CD4-positive, alpha-beta T cell (primary cell): ENCODE data around the gene FKBP15. TPM values are rescaled to one million over a fixed set of nuclear protein-coding genes. Genes with fewer than 3 reads are reported as not detected.
A peak's percentile ranks its signal among the peaks of the same experiment; 100 is the strongest.

Source experiments
- ATAC-seq: fragments of 200-7000 bp; cut with Tn5 transposase; one replicate; pipeline ENCODE4 v1.10.0; 2022; ENCODE audit warnings: mild to moderate bottlenecking; ENCODE audit not compliant: poor library complexity
- CTCF ChIA-PET: fragments of 350-600 bp; sonication (Branson Sonifier 250); formaldehyde crosslinking; loops from one replicate; lab custom pipeline; 2021; ENCODE audit warnings: antibody characterized with exemption, inconsistent platforms; lab: Charles Lee
- POLR2A ChIA-PET: fragments of 350-600 bp; sonication (Branson Sonifier 250); formaldehyde crosslinking; loops from one replicate; lab custom pipeline; 2021; ENCODE audit warnings: antibody characterized with exemption, inconsistent platforms; lab: Charles Lee
- DNase-seq, 14 experiments: peaks; one replicate each; pipeline ENCODE4 v3.0.0-alpha.2; 2013 to 2020; ENCODE audit warnings: mixed read lengths in 2 of 14
- H3K27ac ChIP-seq, 2 donors: one replicate each; pipeline versions ENCODE4 v1.5.1 to v1.7.0; 2013; ENCODE audit warnings: low read length in 2 of 2, low read depth in 1 of 2, mild to moderate bottlenecking in 1 of 2
- H3K27me3 ChIP-seq, 2 experiments: 1 replicate in 1 of 2; 2 replicates in 1 of 2; pipeline versions ENCODE4 v1.6.1 to v1.7.0; 2013; ENCODE audit warnings: low read length in 2 of 2, control low read depth in 1 of 2, mild to moderate bottlenecking in 1 of 2, moderate library complexity in 1 of 2; ENCODE audit not compliant: insufficient read depth in 2 of 2, control insufficient read depth in 1 of 2
- H3K36me3 ChIP-seq: one replicate; pipeline ENCODE4 v1.6.1; 2013; ENCODE audit warnings: low read length, control low read depth; ENCODE audit not compliant: insufficient read depth
- H3K4me1 ChIP-seq: one replicate; pipeline ENCODE4 v1.6.1; 2013; ENCODE audit warnings: low read length, control low read depth; ENCODE audit not compliant: insufficient read depth
- H3K4me3 ChIP-seq: one replicate; pipeline ENCODE4 v1.5.1; 2013; ENCODE audit warnings: mild to moderate bottlenecking, low read length, moderate library complexity
- H3K9me3 ChIP-seq, 2 experiments: 1 replicate in 1 of 2; 2 replicates in 1 of 2; pipeline versions ENCODE4 v1.6.1 to v1.7.0; 2013; ENCODE audit warnings: low read length in 2 of 2, mild to moderate bottlenecking in 2 of 2, control low read depth in 1 of 2, moderate library complexity in 1 of 2; ENCODE audit not compliant: control insufficient read depth in 1 of 2, insufficient read depth in 1 of 2
- H3K27ac Mint-ChIP-seq: one replicate; pipeline ENCODE4 v1.8.0; 2020; ENCODE audit warnings: mixed read lengths
- H3K27me3 Mint-ChIP-seq: one replicate; pipeline ENCODE4 v1.8.0; 2021; ENCODE audit warnings: mixed read lengths
- H3K36me3 Mint-ChIP-seq: one replicate; pipeline ENCODE4 v1.8.0; 2021; ENCODE audit warnings: low read depth, mixed read lengths
- H3K4me1 Mint-ChIP-seq: one replicate; pipeline ENCODE4 v1.8.0; 2021; ENCODE audit warnings: low read depth, mixed read lengths
- H3K4me3 Mint-ChIP-seq: one replicate; pipeline ENCODE4 v1.8.0; 2020; ENCODE audit warnings: mild to moderate bottlenecking, mixed read lengths
- H3K9me3 Mint-ChIP-seq: one replicate; pipeline ENCODE4 v1.8.0; 2020; ENCODE audit warnings: mixed read lengths
- CTCF ChIP-seq: fragments of 200-600 bp; IDR thresholded peaks from one replicate; pipeline ENCODE4 v1.8.0; 2022; ENCODE audit warnings: antibody characterized with exemption, mild to moderate bottlenecking
- intact Hi-C, 2 experiments: fragments of 100-400 bp; cut with DNase I in 1 of 2; cut with micrococcal nuclease in 1 of 2; formaldehyde crosslinking; loops; one replicate each; pipeline versions ENCODE4 v1.15.1 to v1.9.0; 2023 to 2025; cut with DNase I, micrococcal nuclease
- total RNA-seq, 174 experiments: library from RNA in 2 of 174; stranded (reverse) in 2 of 174; gene quantifications; one replicate each; pipeline ENCODE4 v1.2.3 and lab custom pipeline; 2021 to 2026

Gene FKBP15
- total RNA-seq, 2 experiments from 2014 or later, result 11.9 to 14.2 TPM

- ChIA-PET POLR2A (interaction anchor here (0.6 to 1.4 kb wide), 3 partner anchors 69 to 190 kb away, joined by 3 to 4 read pairs (median 3); partner anchors contain the start of genes ALAD, C9orf43, POLE3 and SLC31A2), CTCF (interaction anchor here (1.3 kb wide), 1 partner anchor 109 kb away, joined by 4 read pairs; no protein-coding TSS in a partner anchor)
- DNase-seq, result peak in 3 of 14 experiments; percentile 35 to 46 (median 39)
- Histone ChIP-seq H3K27ac (peak overlapping the region in 1 of 2 donors; percentile 23), H3K27me3 (no peaks in the 10 kb centered on the region), H3K36me3 (no peaks in the 10 kb centered on the region), H3K9me3 (no peaks in the 10 kb centered on the region), H3K4me3 (peak overlapping the region; percentile 90), H3K4me1 (peaks cover 23% of the 10 kb centered on the region)
- Mint-ChIP-seq H3K9me3 (no peaks in the 10 kb centered on the region), H3K4me3 (peak overlapping the region; percentile 99), H3K27ac (peak overlapping the region; percentile 88), H3K4me1 (peaks cover 65% of the 10 kb centered on the region), H3K27me3 (no peaks in the 10 kb centered on the region), H3K36me3 (peaks cover 20% of the 10 kb centered on the region)
- ATAC-seq, result no peak
- TF ChIP-seq CTCF, result no peak
- intact Hi-C loops, result loop anchor here (2.0 to 10.0 kb wide), 8 partner anchors 55 to 1738 kb away; partner anchors contain the start of genes C9orf43 (in 1 of the 2), CDC26 (in 1 of the 2), DNAJC25 (in 1 of the 2) and ECPAS (in 1 of the 2)
These were observed 1.1 kb downstream of the FKBP15 start for GRCh38 chr9:113219969-113220368.

- H3K27ac ChIP-seq, result peak overlapping the region in 1 of 2 donors; percentile 23
- no peaks in the 10 kb centered on the region for H3K9me3 Mint-ChIP-seq
- peaks cover under 1% of the 10 kb centered on the region for H3K36me3 ChIP-seq
- H3K27ac Mint-ChIP-seq, result peak overlapping the region; percentile 88
- intact Hi-C loops, result no loop called here
- peaks cover 23% of the 10 kb centered on the region for H3K4me1 ChIP-seq
- DNase-seq (no peak), ATAC-seq (no peak)
- H3K4me3 Mint-ChIP-seq, result peak overlapping the region; percentile 99
- peaks cover 70% of the 10 kb centered on the region for H3K4me1 Mint-ChIP-seq
- CTCF ChIA-PET, result interaction anchor here (1.3 kb wide), 1 partner anchor 108 kb away, joined by 4 read pairs; no protein-coding TSS in a partner anchor
- H3K27me3 Mint-ChIP-seq, result no peaks in the 10 kb centered on the region
- no peak for TF ChIP-seq CTCF
- peak overlapping the region; percentile 90 for H3K4me3 ChIP-seq
- no peaks in the 10 kb centered on the region for H3K27me3 ChIP-seq
- H3K9me3 ChIP-seq, result no peaks in the 10 kb centered on the region
- POLR2A ChIA-PET, result interaction anchor here (0.6 to 0.7 kb wide), 2 partner anchors 69 to 191 kb away, joined by 3 read pairs; partner anchors contain the start of genes C9orf43, POLE3 and SLC31A2
- H3K36me3 Mint-ChIP-seq, result peaks cover 22% of the 10 kb centered on the region
These were observed 1.7 kb downstream of the FKBP15 start for GRCh38 chr9:113219186-113219936.

- Mint-ChIP-seq H3K9me3 (no peaks in the 10 kb centered on the region), H3K4me1 (peaks cover 54% of the 10 kb centered on the region), H3K36me3 (peaks cover 43% of the 10 kb centered on the region), H3K27ac (no peak overlapping the region), H3K27me3 (no peaks in the 10 kb centered on the region), H3K4me3 (peak overlapping the region; percentile 30)
- TF ChIP-seq CTCF, result no peak
- intact Hi-C loops, result loop anchor here in 1 of 2 experiments (1.0 kb wide), 1 partner anchor 11 kb away; no protein-coding TSS in a partner anchor
- Histone ChIP-seq H3K36me3 (peaks cover 8% of the 10 kb centered on the region), H3K9me3 (no peaks in the 10 kb centered on the region), H3K27ac (no peak overlapping the region), H3K4me1 (peaks cover 12% of the 10 kb centered on the region), H3K27me3 (no peaks in the 10 kb centered on the region), H3K4me3 (no peak overlapping the region)
- ChIA-PET CTCF (no interaction called here), POLR2A (no interaction called here)
- ATAC-seq (no peak), DNase-seq (no peak)
These were observed 4.7 kb downstream of the FKBP15 start for GRCh38 chr9:113216406-113216805.
